8988T (cell line): ENCODE results near the gene LRMDA.

ENCODE experiments used
- DNase-seq: peaks from one replicate; pipeline ENCODE4 v3.0.0; 2011

The LRMDA gene

GRCh38 chr10:76197293-76197692, 765.9 kb downstream of the LRMDA start:
- no peak for DNase-seq

GRCh38 chr10:76198287-76199035, 767.0 kb downstream of the LRMDA start:
- no peak for DNase-seq

- DNase-seq: no peak
Measured at GRCh38 chr10:76201962-76202361, 770.5 kb downstream of the LRMDA start.

- no peak for DNase-seq
Measured at GRCh38 chr10:76202777-76203176, 771.4 kb downstream of the LRMDA start.

- DNase-seq: no peak
Measured at GRCh38 chr10:76205361-76205760, 773.9 kb downstream of the LRMDA start.

GRCh38 chr10:76206797-76207352, 775.5 kb downstream of the LRMDA start:
- no peak for DNase-seq

- DNase-seq: no peak
Measured at GRCh38 chr10:76209135-76209534, 777.7 kb downstream of the LRMDA start.

GRCh38 chr10:76210211-76210610, 778.8 kb downstream of the LRMDA start:
- DNase-seq: no peak

- DNase-seq: no peak
Measured at GRCh38 chr10:76211691-76212090, 780.3 kb downstream of the LRMDA start.

GRCh38 chr10:76213876-76214275, 782.5 kb downstream of the LRMDA start:
- no peak for DNase-seq

- DNase-seq: no peak
Measured at GRCh38 chr10:76218035-76218434, 786.6 kb downstream of the LRMDA start.

- DNase-seq: no peak
Measured at GRCh38 chr10:76229341-76229740, 797.9 kb downstream of the LRMDA start.

GRCh38 chr10:76230921-76231285, 799.5 kb downstream of the LRMDA start:
- DNase-seq: no peak

GRCh38 chr10:76231286-76231934, 800.0 kb downstream of the LRMDA start:
- DNase-seq: no peak

GRCh38 chr10:76234499-76235226, 803.2 kb downstream of the LRMDA start:
- no peak for DNase-seq

- no peak for DNase-seq
Measured at GRCh38 chr10:76236356-76236755, 804.9 kb downstream of the LRMDA start.

- DNase-seq: no peak
Measured at GRCh38 chr10:76242956-76243355, 811.5 kb downstream of the LRMDA start.

GRCh38 chr10:76244061-76244686, 812.8 kb downstream of the LRMDA start:
- DNase-seq: no peak

GRCh38 chr10:76245951-76246495, 814.6 kb downstream of the LRMDA start:
- DNase-seq: no peak

GRCh38 chr10:76248649-76249200, 817.3 kb downstream of the LRMDA start:
- DNase-seq: no peak

GRCh38 chr10:76251841-76252671, 820.6 kb downstream of the LRMDA start:
- DNase-seq: no peak

GRCh38 chr10:76252733-76253132, 821.3 kb downstream of the LRMDA start:
- no peak for DNase-seq
